Transverse colon (tissue), 4 donors: ENCODE measurements around the gene ARHGAP12. TPM values are rescaled to one million over a fixed set of nuclear protein-coding genes. Genes with fewer than 3 reads are reported as not detected.

Experiments used
- DNase-seq: peaks from one replicate; pipeline ENCODE4 v3.0.0-alpha.2; 2019
- H3K27ac ChIP-seq, 4 donors: fragments of 200-600 bp; sonication (generic); 2 replicates each; pipeline ENCODE4 v1.5.1; 2016 to 2018; ENCODE audit warnings: inconsistent platforms in 4 of 4
- H3K27me3 ChIP-seq: fragments of 200-600 bp; sonication (generic); 2 replicates; pipeline ENCODE4 v1.5.1; 2017; ENCODE audit warnings: inconsistent platforms
- H3K36me3 ChIP-seq, 4 donors: fragments of 200-600 bp; sonication (generic); 2 replicates each; pipeline ENCODE4 v1.5.1; 2017 to 2019; ENCODE audit warnings: inconsistent platforms in 4 of 4
- H3K4me1 ChIP-seq, 4 donors: fragments of 200-600 bp; sonication (generic); 2 replicates each; pipeline ENCODE4 v1.5.1; 2017 to 2020; ENCODE audit warnings: inconsistent platforms in 4 of 4
- H3K4me3 ChIP-seq, 4 donors: fragments of 200-600 bp; sonication (generic); 1 replicate in 1 of 4; 2 replicates in 3 of 4; pipeline versions ENCODE4 v1.5.1 to v1.6.1; 2017 to 2019; ENCODE audit warnings: inconsistent platforms in 4 of 4
- H3K9me3 ChIP-seq, 2 donors: fragments of 200-600 bp; sonication (generic); 2 replicates each; pipeline ENCODE4 v1.5.1; 2017 to 2019; ENCODE audit warnings: inconsistent platforms in 2 of 2
- CTCF ChIP-seq, 5 experiments: fragments of 200-600 bp in 3 of 5; fragments of 450-650 bp in 2 of 5; sonication (generic) in 3 of 5; IDR thresholded peaks; 1 replicate in 2 of 5; 2 replicates in 3 of 5; pipeline ENCODE4 v1.5.1; 2016 to 2017; ENCODE audit warnings: antibody characterized with exemption in 5 of 5, inconsistent platforms in 3 of 5, mild to moderate bottlenecking in 2 of 5, moderate library complexity in 1 of 5
- EP300 ChIP-seq: sonication (generic); formaldehyde crosslinking; IDR thresholded peaks from one replicate; pipeline ENCODE4 v1.6.1; 2017; ENCODE audit warnings: antibody characterized with exemption, low read depth
- POLR2A ChIP-seq: fragments of 450-650 bp; IDR thresholded peaks from one replicate; pipeline ENCODE4 v1.6.1; 2016; ENCODE audit warnings: antibody characterized with exemption, mild to moderate bottlenecking, moderate library complexity
- POLR2AphosphoS5 ChIP-seq, 3 donors: sonication (generic); formaldehyde crosslinking; IDR thresholded peaks; one replicate each; pipeline ENCODE4 v1.6.1; 2016; ENCODE audit warnings: antibody characterized with exemption in 3 of 3
- WGBS, 2 donors: methylation state at CpG; one replicate each; pipeline ENCODE4 v1.1.5; 2018; ENCODE audit warnings: low coverage in 1 of 2; 5-methylcytosine and 5-hydroxymethylcytosine counted together
- in situ Hi-C, 4 donors: fragments of 200-750 bp; cut with MboI; loops; one replicate each; pipeline versions ENCODE4 v1.15.0 to v1.15.1; 2017; ENCODE audit warnings: low sequenced_read_pairs in 3 of 4, low pct_ligation_motif_present in 1 of 4, low pct_unique_long_range_greater_than_20kb in 1 of 4
- intact Hi-C: fragments of 100-400 bp; cut with DNase I; formaldehyde crosslinking; loops from one replicate; pipeline ENCODE4 v1.15.1; 2023; ENCODE audit warnings: low total_unique reads
- total RNA-seq, 4 donors: library from RNA; depleted of rRNA; stranded (reverse); fragments of >200 nt; gene quantifications; one replicate each; pipeline ENCODE4 v1.1.0, GENCODE V29; 2016

Gene ARHGAP12
- total RNA-seq, 4 donors from 2014 or later = 19.9 to 60.5 (median 46.1) TPM

- in situ Hi-C loops (loop anchor here in 1 of 4 donors (10.0 kb wide), 1 partner anchor 104 kb away; no protein-coding TSS in a partner anchor), intact Hi-C loops (no loop called here)
- H3K9me3 ChIP-seq = peaks cover 0 to 6% of the 10 kb centered on the region in 2 donors
- 78 to 79% methylated on average over 2 of the region's 2 CpGs for WGBS, 2 donors
- peaks cover 0 to 14% (median 2%) of the 10 kb centered on the region in 4 donors for H3K4me1 ChIP-seq
- H3K36me3 ChIP-seq = no peaks in the 10 kb centered on the region
- no peak for DNase-seq
- TF ChIP-seq EP300 = no peak
- no peak for TF ChIP-seq CTCF (IDR thresholded peaks at IDR 0.05)
- no peak for TF ChIP-seq POLR2A
- TF ChIP-seq POLR2AphosphoS5 (IDR thresholded peaks at IDR 0.05) = no peak
- no peaks in the 10 kb centered on the region for H3K27me3 ChIP-seq
- H3K27ac ChIP-seq = no peak overlapping the region
- no peak overlapping the region for H3K4me3 ChIP-seq
These were observed 30.2 kb upstream of the ARHGAP12 start for GRCh38 chr10:31958856-31959255.

GRCh38 chr10:31956200-31956946 is 27.7 kb upstream of the ARHGAP12 start:
- intact Hi-C loops = no loop called here
- peaks cover 0 to 10% (median 4%) of the 10 kb centered on the region in 4 donors for H3K4me1 ChIP-seq
- no peak overlapping the region for H3K4me3 ChIP-seq
- H3K36me3 ChIP-seq = no peaks in the 10 kb centered on the region
- WGBS, 2 donors = 85 to 88% methylated on average over 5 of the region's 5 CpGs
- H3K27me3 ChIP-seq = no peaks in the 10 kb centered on the region
- in situ Hi-C loops = loop anchor here in 1 of 4 donors (10.0 kb wide), 1 partner anchor 102 kb away; no protein-coding TSS in a partner anchor
- no peak for DNase-seq
- H3K27ac ChIP-seq = no peak overlapping the region
- H3K9me3 ChIP-seq = peaks cover 0 to 6% of the 10 kb centered on the region in 2 donors
- TF ChIP-seq EP300 = no peak
- TF ChIP-seq CTCF (IDR thresholded peaks at IDR 0.05) = no peak
- no peak for TF ChIP-seq POLR2AphosphoS5 (IDR thresholded peaks at IDR 0.05)
- no peak for TF ChIP-seq POLR2A

DNA sequence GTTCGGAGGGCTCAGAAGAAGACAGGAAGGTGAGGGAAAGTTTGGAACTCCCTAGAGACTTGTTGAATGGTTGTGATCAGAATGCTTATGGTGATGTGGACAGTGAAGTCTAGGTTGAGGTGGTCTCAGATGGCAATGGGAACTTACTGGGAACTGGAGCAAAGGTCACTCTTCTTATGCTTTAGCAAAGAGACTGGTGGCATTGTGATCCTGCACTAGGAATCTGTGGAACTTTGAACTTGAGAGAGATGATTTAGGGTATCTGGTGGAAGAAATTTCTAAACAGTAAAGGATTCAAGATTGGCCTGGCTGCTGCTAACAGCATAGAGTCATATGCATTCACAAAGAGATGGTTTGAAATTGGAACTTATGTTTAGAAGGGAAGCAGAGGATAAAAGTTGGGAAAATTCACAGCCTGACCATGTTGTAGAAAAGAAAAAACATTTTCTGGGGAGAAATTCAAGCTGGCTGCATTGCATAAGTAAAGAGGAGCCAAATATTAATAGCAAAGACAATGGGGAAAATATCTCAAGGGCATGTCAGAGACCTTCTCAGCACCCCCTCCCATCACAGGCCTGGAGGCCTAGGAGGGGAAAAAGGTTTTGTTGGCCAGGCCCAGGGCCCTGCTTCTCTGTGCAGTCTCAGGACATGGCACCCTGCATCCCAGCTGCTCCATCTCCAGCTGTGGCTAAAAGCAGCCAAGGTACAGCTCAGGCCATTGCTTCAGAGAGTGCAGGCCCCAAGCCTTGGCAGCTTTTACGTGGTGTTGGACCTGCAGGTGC is 26.0 kb upstream of the ARHGAP12 start:
- no peak for DNase-seq
- WGBS, 2 donors = 95 to 100% methylated on average over 1 to 2 of the region's 2 CpGs
- in situ Hi-C loops = loop anchor here in 1 of 4 donors (10.0 kb wide), 1 partner anchor 100 kb away; no protein-coding TSS in a partner anchor
- TF ChIP-seq CTCF (IDR thresholded peaks at IDR 0.05) (no peak), EP300 (no peak), POLR2AphosphoS5 (IDR thresholded peaks at IDR 0.05) (no peak), POLR2A (no peak)
- Histone ChIP-seq H3K9me3 (peaks cover 0 to 6% of the 10 kb centered on the region in 2 donors), H3K4me3 (no peak overlapping the region), H3K4me1 (peaks cover 0 to 5% (median 0%) of the 10 kb centered on the region in 4 donors), H3K36me3 (no peaks in the 10 kb centered on the region), H3K27me3 (no peaks in the 10 kb centered on the region), H3K27ac (no peak overlapping the region)
- intact Hi-C loops = no loop called here

DNA sequence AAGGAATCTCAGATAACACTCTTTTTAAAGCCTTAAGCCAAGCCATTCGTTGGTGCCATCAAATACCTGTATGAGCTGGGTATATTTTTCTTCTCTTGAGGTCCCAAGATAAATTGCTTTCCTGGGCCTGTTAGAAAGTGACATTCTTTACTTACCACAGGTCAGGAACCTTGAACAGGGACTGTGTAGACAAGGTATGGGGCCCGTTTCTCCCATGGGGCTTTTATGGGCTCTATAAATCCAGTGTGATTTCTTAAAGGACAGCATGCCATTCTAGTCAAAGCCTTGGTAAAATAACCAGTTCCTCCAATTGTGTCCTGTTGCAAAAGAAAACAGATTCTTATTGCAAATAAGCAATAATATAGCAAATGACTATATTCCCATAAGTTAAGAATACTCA is 24.8 kb upstream of the ARHGAP12 start:
- no peak overlapping the region for H3K27ac ChIP-seq
- H3K4me3 ChIP-seq = no peak overlapping the region
- no peaks in the 10 kb centered on the region for H3K27me3 ChIP-seq
- H3K9me3 ChIP-seq = peaks cover 0 to 6% of the 10 kb centered on the region in 2 donors
- TF ChIP-seq POLR2A = no peak
- TF ChIP-seq POLR2AphosphoS5 (IDR thresholded peaks at IDR 0.05) = no peak
- TF ChIP-seq CTCF (IDR thresholded peaks at IDR 0.05) = no peak
- no peak for TF ChIP-seq EP300
- no peak for DNase-seq
- WGBS, 2 donors = 62 to 65% methylated on average over 2 of the region's 2 CpGs
- no peaks in the 10 kb centered on the region for H3K36me3 ChIP-seq
- intact Hi-C loops (no loop called here), in situ Hi-C loops (loop anchor here in 1 of 4 donors (10.0 kb wide), 1 partner anchor 99 kb away; no protein-coding TSS in a partner anchor)
- peaks cover 0 to 5% (median 0%) of the 10 kb centered on the region in 4 donors for H3K4me1 ChIP-seq
